Liver (tissue), 3 donors: ENCODE data around the gene HOXB8.

ENCODE experiments used
- CTCF ChIP-seq: fragments of 150-350 bp; IDR thresholded peaks from 2 replicates; pipeline ENCODE4 v1.5.1; 2017; ENCODE audit warnings: improper control_type of control experiment, low read depth, low read length; ENCODE audit not compliant: missing input control
- GABPA ChIP-seq, 2 donors: IDR thresholded peaks in 1 of 2; conservative IDR thresholded peaks in 1 of 2; 2 replicates each; pipeline ENCODE4 v1.6.1; 2016; ENCODE audit warnings: antibody characterized with exemption in 2 of 2, mild to moderate bottlenecking in 1 of 2, moderate library complexity in 1 of 2
- JUND ChIP-seq, 2 donors: IDR thresholded peaks; 2 replicates each; pipeline ENCODE4 v1.6.1; 2016; ENCODE audit warnings: antibody characterized with exemption in 2 of 2
- MAX ChIP-seq: IDR thresholded peaks from 2 replicates; pipeline ENCODE4 v1.6.1; 2016; ENCODE audit warnings: antibody characterized with exemption
- RAD21 ChIP-seq, 2 donors: IDR thresholded peaks; 2 replicates each; pipeline ENCODE4 v1.6.1; 2016; ENCODE audit warnings: antibody characterized with exemption in 2 of 2, mild to moderate bottlenecking in 2 of 2
- REST ChIP-seq: IDR thresholded peaks from 2 replicates; pipeline ENCODE4 v1.6.1; 2016; ENCODE audit warnings: antibody characterized with exemption, mild to moderate bottlenecking
- TAF1 ChIP-seq: conservative IDR thresholded peaks from 2 replicates; pipeline ENCODE4 v1.6.1; 2016; ENCODE audit warnings: antibody characterized with exemption, mild to moderate bottlenecking
- YY1 ChIP-seq: IDR thresholded peaks from 2 replicates; pipeline ENCODE4 v1.6.1; 2016; ENCODE audit warnings: antibody characterized with exemption, mild to moderate bottlenecking
- ZBTB33 ChIP-seq: IDR thresholded peaks from 2 replicates; pipeline ENCODE4 v1.6.1; 2016; ENCODE audit warnings: antibody characterized with exemption
- donor health status: healthy.
- donor health status: healthy.

GRCh38 chr17:48615963-48616716 lies 1.0 kb upstream of the HOXB8 start:
- TF ChIP-seq CTCF = no peak
- no peak for TF ChIP-seq MAX
- no peak for TF ChIP-seq RAD21 (IDR thresholded peaks at IDR 0.05)
- no peak for TF ChIP-seq ZBTB33
- TF ChIP-seq JUND (IDR thresholded peaks at IDR 0.05) = no peak
- TF ChIP-seq GABPA (IDR thresholded peaks at IDR 0.05 in 1 of 2, conservative IDR thresholded peaks at IDR 0.05 in 1 of 2) = no peak
- no peak for TF ChIP-seq TAF1
- TF ChIP-seq REST = no peak
- TF ChIP-seq YY1 = no peak
